Loucy (cell line): Measurements from ENCODE around the gene GIMAP7.

Source experiments
- CTCF ChIP-seq: fragments of 200-600 bp; sonication (generic); conservative IDR thresholded peaks from 2 replicates; pipeline ENCODE4 v1.5.1; 2014; ENCODE audit warnings: mild to moderate bottlenecking, antibody characterized with exemption, low read length
- EZH2phosphoT487 ChIP-seq: fragments of 200-600 bp; IDR thresholded peaks from 2 replicates; pipeline ENCODE4 v1.6.1; 2018; ENCODE audit warnings: antibody characterized with exemption, mild to moderate bottlenecking, moderate library complexity, borderline replicate concordance

GRCh38 chr7:150516956-150517745, 2.5 kb downstream of the GIMAP7 start:
- TF ChIP-seq CTCF (no peak), EZH2phosphoT487 (no peak)
